Suppressor macrophage (primary cell): Measurements from ENCODE around the gene MRPL19.

ENCODE experiments used
- DNase-seq, 4 experiments: peaks; one replicate each; pipeline ENCODE4 v3.0.0-alpha.2; 2020 to 2022
- total RNA-seq, 17 experiments: gene quantifications; one replicate each; lab custom pipeline; 2026; ENCODE audit warnings: mixed read lengths in 6 of 17, inconsistent platforms in 3 of 17; lab: John Stamatoyannopoulos, UW

The MRPL19 gene
- total RNA-seq: 23.0 to 74.5 (median 48.4) reads per million in 17 experiments

DNA sequence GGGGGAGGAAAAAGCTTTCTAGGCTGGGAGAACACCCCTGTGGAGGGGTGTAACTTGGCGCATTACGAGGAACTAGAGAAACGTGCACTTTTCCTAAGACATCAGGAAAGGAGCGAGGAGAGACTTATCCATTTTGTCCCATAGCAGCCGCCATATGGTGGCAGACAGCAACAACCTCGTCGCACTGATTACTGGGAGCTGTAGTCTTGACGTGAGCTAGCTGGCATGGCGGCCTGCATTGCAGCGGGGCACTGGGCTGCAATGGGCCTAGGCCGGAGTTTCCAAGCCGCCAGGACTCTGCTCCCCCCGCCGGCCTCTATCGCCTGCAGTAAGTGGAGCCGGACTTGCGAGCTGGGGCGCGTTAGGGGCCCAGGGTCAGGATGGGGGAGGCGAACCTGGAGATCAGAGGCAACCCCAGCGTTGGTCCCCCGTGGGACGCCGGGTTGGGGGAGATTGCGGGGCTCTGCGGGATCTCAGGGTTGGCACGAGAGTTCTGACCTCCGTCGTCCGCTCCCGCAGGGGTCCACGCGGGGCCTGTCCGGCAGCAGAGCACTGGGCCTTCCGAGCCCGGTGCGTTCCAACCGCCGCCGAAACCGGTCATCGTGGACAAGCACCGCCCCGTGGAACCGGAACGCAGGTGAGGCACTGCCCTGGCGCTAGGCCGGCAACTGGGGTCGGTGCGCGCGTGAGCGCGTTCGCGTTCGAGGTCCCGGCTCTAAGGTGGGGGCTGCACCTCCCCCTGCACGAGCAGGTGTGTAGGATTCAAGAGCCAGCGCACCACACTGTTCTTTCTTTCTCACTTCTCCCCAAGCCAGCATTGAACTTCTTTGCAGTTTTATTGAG lies at the start of gene MRPL19:
Gene MRPL19 (plus strand): TSS at position 201 of the 843 bp plus-strand sequence. CDS start 25 bp downstream, at position 226.
- DNase-seq: peak; percentile 86 to 93 (median 92)

DNA sequence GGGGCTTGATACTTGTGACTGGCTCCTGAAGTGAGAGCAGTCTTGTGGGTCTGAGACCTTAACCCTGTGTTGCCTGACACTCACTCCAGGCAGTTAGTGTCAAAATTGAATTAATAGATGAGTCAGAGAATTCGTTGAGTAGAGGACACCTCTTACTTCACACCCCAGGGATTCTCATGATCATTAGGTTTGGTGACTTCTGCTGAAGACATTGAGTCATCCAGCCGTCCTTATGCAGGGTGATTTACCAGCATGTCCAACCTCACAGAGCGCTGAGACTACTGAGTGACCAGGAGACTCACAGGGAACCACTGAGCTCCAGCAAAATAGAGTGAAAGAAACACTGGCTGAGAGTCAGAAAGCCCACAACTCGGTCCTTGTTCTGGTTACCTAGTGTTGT lies 49.8 kb upstream of the MRPL19 start:
- DNase-seq: no peak

DNA sequence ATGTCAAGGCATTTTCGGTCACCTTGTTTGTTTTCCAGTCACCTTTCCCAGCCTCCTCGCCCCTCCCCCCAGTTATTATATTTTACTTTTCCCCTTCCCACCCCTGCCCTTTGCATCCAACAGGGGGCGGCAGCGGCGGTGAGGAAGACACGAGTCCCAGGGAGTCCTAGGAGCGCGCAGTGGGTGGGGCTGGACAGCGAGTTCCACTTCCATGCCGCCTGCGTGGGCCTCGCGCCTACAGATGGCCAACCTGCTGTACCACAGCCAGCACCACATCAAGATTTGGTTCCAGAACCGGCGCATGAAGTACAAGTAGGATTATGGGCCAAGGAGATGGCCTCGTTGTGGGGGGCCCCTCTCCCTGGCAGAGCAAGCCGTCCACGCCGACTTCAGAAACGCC lies 48.6 kb upstream of the MRPL19 start:
- DNase-seq: no peak

DNA sequence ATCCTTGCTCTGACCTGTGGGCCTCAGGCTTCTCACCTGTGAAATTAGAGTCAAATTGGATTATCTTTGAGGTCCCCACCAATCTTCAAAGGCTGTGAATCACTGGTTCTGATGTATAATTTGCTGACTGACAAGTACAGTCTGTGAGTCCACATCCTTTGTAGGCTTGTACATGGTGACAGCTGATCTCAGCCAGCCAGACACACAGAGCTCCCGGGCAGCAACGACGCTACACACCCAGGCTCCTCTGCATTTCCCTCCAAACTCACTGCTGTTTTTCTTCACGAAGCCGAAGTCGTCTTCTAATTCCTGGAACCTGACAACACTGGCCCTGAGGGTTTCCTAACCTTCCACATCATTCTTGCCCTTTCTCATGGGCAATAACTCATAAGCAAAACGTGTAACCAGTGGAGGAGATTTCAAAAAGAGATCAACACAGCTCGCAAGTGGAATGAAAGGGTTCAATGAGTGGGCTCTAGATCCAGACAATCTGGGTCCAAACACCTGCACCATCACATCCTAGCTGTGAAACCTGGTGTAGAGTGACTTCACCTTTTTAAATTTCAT lies 47.9 kb upstream of the MRPL19 start:
- no peak for DNase-seq

DNA sequence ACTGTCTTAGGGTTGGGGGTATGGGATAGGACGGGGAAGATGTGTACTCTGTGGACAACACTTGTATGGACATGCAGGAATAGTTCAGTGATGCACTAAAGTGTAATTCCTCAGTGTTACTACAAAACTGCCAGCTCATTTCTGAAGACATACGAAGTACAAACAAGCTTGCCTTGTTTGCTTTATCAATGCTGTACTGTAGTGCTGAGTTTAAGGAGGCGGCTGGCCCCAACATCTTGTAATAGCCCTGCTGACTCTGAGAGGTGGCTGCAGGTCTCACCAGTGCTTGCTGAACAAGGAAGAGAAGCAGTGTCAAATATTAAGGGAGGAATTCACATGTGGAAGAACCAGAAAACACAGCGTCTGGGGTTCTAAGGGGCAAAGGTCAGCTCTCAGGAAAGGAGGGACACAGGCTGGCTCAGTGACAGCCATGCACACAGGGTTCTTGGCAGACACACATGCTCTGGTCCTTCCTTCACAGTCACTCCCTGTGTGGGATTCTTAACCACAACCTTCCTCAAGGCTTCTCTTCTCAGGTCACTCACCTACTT lies 46.0 kb upstream of the MRPL19 start:
- no peak for DNase-seq

DNA sequence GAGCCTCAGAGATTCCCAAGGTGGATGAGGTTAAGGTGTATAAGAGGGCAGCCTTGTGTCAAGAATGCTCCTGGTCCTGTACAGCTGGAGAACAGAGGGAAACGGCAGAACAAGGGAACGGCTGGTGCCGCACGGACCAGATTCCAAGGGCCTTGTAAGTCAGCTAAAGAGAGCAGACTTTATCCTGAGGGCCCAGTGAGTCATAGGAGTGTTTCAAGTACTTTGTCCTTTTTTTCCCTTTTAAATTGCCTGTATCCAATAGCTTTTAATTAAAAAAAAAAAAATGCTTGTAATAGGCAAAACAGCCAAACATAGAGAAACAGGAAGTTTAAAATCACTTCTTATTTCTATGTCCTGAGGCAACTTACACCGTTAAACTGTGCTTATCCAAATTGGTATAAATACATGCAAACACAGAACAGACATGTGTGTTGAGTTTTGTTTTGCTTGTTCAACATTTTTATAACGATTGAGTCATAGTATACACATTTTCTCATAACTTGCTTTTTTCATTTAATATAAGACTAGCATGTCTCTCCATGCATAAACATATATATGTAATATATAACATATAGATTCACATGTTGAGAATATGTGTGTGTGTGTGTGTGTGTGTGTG lies 43.8 kb upstream of the MRPL19 start:
- DNase-seq: no peak

- DNase-seq: no peak
These were observed 43.1 kb upstream of the MRPL19 start for GRCh38 chr2:75603477-75603876.

- DNase-seq: no peak
These were observed 42.1 kb upstream of the MRPL19 start for GRCh38 chr2:75604484-75604883.

- DNase-seq: no peak
These were observed 40.6 kb upstream of the MRPL19 start for GRCh38 chr2:75605770-75606529.

DNA sequence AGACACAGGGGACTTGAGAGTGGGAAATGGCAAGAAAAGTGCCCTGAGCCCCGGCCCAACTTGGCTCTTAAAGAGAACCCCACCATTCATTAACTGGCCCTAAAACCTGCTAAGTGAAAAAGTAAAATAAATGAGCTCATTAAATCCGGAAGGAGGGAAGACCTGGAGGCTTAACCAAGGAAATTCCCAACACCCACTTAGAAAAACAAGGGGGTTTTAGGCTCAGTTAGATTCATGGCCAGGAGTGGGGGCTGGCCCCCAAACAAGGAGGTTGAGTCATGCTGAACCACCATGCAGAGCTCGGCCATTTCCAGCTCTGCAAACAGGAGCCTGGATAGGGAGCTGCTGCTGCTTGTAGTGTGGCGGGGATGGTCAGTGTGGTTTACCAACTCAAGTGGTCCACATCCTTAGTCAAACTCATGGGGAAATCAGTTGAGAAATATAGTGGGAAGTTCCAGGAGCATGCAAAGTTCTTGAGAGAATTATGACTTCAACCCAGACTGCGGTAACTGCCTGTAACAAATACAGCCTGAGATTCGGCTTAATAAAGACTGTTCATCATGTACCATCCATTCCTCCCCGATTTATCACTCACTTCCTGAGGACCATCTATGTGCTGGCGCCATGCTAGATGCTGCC lies 39.7 kb upstream of the MRPL19 start:
- DNase-seq: no peak

DNA sequence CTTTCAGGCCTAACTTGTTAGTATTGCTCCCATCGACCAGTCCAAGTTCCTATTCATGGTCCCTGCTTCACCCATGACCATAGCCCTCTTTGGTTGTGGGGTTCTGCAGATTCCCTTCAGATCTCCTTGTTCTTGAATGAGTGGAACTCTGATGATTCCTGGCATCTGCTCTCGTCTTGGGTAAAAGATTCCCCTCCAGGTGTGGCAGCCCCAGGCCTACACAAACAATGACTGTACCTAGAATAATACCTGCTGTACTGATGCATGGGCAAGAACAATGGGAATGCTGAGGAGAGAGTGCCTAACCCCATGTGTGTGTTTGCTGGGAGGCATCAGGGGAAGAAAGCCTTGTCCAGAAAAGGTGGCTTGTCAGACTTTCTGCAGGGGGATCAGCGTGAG lies 39.2 kb upstream of the MRPL19 start:
- no peak for DNase-seq

GRCh38 chr2:75607988-75608683 lies 38.4 kb upstream of the MRPL19 start:
- DNase-seq: peak in 3 of 4 experiments; percentile 20 to 60 (median 21)

- DNase-seq: peak; percentile 37 to 65 (median 56)
These were observed 37.8 kb upstream of the MRPL19 start for GRCh38 chr2:75608684-75609333.

- DNase-seq: no peak
These were observed 37.3 kb upstream of the MRPL19 start for GRCh38 chr2:75609334-75609689.

DNA sequence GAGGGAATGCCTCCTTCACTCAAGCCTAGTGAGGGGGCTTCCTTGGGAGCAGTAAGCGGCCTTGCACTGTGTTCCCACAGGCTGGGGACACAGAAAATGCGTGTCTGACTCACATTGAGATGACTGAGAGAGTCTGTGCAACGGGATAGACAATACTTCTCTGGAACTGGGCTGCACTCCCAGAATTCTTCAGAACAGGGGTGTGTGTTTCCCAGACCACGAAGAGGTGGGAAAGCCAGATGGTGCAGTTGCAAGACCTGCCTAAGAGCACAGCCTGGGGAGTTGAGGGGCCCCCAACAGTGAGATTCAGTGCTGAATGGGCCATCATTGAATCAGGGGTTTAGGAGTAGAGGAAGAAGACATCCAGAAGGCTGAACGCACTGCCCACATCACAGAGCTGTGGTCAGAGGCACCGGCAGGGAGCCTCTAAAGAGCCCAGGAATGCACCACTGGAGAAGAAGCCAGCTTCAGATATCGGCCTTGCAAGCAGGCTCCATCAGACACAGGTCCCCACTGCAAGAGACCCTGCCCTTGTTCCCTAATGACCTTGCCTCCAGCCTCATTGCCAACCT lies 36.6 kb upstream of the MRPL19 start:
- no peak for DNase-seq

- DNase-seq: no peak
These were observed 35.9 kb upstream of the MRPL19 start for GRCh38 chr2:75610671-75611070.

GRCh38 chr2:75612108-75612861 lies 34.3 kb upstream of the MRPL19 start:
- DNase-seq: no peak

GRCh38 chr2:75612862-75613243 lies 33.7 kb upstream of the MRPL19 start:
- no peak for DNase-seq

GRCh38 chr2:75614162-75614651 lies 32.4 kb upstream of the MRPL19 start:
- DNase-seq: no peak

GRCh38 chr2:75616406-75616805 lies 30.2 kb upstream of the MRPL19 start:
- DNase-seq: no peak
